ENCODE data around the gene ESPL1.

ESPL1 gene

GRCh38 chr12:53231671-53231920 lies 36.5 kb upstream of the ESPL1 start:
- no peak for DNase-seq (ENCODE audit: low read depth in 3 of 3)

DNA sequence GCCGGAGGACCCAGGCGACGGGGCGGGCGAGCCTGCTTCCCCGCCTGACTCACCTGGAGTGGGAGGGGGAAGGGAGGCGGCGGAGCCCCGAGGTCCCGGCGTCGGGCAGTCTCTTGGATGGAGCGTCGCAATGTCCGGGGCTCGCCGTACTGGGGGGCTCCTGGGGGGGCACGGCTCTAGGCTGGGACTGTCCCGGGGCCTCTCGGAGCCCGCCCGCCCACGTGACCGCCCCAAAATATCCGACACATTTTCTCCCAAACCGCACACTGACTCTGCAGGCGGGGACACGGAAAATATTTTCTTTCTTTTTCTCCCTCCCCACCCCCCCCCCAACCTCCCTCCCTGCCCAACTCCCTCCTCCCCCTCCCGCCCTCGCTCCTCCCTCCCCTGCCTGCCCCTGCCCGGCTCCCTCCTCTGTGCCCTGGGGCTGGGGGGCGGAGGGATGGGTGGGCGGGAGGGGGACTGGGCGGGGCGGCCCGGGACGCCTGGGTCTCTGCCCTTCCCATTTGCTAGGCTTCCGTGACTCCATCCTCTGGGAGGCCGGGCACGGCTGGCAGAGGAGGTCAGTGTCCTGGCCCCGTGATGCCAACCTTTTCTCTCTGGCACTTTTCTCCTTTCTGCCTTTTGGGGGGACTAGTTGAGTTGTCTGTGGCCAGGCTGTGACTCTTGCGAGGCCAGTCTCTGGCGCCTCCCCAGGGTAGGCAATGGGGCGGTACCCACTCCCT lies 36.0 kb upstream of the ESPL1 start, which contains the start of gene RARG:
RARG (minus strand) TSS at position 289 of the 725 bp plus-strand sequence. CDS start 4,664 bp downstream, outside the sequence.
- peak in 1 of 3 donors; percentile 71 for DNase-seq (ENCODE audit: low read depth in 3 of 3)

DNA sequence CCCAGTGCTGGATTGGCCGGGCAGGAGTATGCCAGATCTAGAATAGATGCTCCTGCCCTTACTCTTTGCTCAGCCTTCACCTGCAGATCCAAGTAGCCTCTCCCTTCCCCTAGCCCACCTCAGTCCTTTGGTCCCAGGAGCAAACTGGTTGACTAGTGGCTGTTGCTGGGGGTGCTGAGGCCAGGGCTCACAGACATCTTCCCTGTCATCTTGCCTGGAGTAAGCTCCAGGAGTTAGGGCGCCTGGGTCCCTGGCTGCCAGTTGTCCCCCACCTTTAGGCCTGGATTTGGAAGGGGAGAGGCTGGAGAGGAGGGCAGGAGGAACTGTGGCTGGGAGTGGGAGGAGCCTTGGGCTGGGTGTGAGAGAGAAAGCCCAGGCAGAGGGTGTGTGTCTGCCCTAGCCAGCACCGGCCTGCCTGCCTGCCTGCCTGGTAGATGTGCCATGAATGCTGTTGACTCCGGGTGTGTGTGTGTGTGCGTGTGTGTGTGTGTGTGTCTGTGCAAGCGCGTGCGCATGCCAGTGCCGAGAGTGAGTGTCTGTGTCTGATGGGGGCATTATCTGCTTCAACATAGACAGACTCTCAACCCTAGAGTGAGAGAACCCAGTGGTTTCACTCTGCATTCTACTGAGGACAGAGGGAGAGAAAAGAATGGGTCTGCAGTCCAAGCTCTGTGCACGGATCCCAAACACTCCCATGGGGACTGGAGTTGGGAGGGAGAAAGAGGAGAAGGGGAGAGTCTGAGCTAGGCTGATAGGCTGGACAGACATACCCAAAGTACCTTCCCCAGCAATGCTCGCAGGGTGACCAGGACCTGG lies 35.2 kb upstream of the ESPL1 start:
- no peak for DNase-seq (ENCODE audit: low read depth in 3 of 3)

DNA sequence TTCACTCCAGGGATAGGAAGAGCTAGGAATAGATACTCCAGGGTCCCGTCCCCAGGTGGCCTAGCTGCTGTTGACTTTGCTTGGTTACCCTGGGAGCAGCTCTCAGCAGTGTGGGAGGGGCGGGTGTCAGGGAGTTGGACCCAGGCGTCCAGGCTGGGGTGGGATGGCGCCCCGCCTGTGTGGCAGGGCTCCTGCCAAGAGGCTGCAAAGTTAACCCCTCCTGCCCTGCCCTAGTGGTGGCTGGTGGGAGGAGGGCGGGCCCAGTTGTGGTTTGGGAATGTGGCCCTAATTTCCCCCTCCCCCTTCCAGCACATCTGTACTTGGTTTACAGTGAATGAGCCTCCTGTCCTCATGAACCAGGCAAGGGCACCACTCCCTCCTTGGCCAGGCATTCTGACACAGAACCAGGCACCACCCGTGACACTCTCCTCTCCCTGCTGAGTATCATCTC lies 34.4 kb upstream of the ESPL1 start:
- no peak for DNase-seq (ENCODE audit: low read depth in 3 of 3)

DNA sequence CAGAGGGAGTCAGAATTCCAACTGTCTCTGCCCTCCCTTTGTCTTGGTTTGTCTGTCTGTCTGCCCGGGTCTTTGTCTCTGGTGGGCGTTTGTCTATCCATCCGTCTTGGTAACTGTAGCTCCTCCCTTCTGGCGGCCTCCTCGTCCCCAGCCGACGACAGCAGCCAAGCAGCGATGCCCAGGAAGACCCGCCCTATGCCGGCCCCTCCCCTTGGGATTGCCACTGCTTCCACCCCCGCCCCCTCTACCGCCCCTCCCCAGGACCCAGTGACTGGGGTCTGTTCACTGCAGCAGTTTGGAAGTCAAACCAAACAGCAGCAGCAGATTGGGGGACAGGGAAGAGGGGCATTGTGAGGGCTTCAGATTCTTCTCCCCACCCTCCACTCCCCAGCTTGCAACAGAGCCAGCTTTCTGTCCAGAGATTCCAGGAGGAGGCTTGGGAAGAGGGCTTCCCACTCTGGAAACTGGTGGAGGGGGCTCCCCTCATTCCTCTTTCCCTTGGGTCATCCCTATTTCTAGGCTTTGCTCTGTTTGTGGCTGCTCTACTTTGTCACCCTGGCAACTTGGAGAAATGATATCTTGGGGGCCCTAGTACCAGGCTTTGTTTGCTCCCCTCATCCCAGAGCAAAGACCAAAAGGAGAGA lies 33.7 kb upstream of the ESPL1 start:
- DNase-seq (ENCODE audit: low read depth in 3 of 3) = no peak

DNA sequence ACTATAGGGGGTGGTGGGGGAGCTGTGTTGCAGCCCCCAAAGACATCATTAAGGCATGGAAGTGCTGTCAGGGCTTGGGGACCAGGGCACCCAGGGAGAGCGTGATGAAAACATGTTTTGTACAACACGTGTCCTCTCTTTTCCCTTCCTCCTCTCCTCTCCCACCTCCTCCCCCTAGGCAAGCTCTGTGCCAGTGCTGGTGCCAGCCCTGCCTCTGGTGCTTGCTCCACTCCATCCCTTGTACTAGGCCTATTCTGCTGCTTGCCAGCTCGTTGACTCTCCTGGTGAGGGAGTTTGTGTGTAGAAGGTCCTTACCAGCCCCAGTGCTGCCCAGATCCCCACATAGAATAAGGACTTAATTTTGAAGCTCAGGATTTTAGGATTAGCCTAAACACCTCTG lies 32.9 kb upstream of the ESPL1 start:
- no peak for DNase-seq (ENCODE audit: low read depth in 3 of 3)

GRCh38 chr12:53235742-53236442 lies 32.2 kb upstream of the ESPL1 start:
- no peak for DNase-seq (ENCODE audit: low read depth in 3 of 3)

GRCh38 chr12:53236443-53237111 lies 31.5 kb upstream of the ESPL1 start:
- DNase-seq (ENCODE audit: low read depth in 3 of 3) = no peak

- no peak for DNase-seq (ENCODE audit: low read depth in 3 of 3)
Measured at GRCh38 chr12:53239643-53240258, 28.3 kb upstream of the ESPL1 start.

DNA sequence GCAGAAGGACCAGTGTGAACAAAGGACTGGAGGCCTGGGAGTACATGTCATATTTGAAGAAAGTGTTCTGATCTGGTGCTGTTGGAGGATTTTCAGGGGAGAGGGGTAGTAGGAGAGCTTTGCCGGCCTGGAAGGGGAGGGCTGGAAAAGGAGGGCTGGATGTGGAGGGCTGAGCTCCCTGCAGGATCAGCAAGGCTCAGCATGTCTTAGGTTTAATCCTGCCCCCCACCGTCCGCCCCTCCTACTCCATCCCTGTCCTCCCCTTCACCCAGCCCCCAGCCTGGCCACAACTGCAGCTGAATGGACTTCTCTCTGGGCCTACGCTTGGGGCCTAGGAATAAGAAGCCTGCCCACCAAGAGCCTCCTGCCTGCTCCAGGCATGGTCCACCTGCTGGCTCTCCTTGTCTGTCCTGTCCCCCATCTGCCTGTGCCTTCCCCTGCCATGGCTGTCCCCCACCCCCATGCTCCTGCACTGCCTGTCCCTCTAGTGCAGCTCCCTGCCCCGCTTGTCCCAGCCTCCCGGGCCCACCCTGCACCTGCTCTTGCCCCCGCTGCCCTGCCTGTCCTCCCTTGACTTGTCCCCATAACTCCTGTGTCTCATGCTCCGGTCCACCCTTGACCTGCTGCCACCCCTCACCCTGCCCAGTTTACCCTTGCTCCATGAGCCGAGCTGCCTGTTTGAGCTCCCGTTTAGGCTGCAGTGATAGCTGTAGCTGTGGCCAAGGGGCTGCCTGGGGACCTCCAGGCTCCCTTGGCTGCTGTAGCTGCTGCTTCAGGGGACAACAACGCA lies 26.3 kb upstream of the ESPL1 start:
- no peak for DNase-seq (ENCODE audit: low read depth in 3 of 3)

DNA sequence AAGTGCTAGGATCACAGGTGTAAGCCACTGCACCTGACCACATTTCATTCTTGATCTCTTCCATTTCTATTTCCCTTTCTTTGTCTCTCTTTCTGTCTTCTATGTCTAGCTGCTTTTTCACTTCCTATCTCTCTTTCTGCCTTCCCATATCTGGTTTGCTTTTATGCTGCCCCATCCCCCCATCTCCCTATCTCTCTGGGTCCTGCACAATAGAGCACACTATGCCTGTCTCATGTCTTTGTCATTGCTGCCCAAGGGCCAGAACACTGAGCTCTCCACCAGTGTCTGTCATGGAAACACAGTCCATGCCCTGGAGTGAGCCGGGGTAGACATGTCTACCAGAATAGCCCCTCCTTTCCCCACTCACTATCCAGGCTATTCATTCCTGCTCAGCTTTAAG lies 23.8 kb upstream of the ESPL1 start:
- DNase-seq (ENCODE audit: low read depth in 3 of 3) = no peak

GRCh38 chr12:53245286-53245685 lies 22.8 kb upstream of the ESPL1 start:
- DNase-seq (ENCODE audit: low read depth in 3 of 3) = no peak

DNA sequence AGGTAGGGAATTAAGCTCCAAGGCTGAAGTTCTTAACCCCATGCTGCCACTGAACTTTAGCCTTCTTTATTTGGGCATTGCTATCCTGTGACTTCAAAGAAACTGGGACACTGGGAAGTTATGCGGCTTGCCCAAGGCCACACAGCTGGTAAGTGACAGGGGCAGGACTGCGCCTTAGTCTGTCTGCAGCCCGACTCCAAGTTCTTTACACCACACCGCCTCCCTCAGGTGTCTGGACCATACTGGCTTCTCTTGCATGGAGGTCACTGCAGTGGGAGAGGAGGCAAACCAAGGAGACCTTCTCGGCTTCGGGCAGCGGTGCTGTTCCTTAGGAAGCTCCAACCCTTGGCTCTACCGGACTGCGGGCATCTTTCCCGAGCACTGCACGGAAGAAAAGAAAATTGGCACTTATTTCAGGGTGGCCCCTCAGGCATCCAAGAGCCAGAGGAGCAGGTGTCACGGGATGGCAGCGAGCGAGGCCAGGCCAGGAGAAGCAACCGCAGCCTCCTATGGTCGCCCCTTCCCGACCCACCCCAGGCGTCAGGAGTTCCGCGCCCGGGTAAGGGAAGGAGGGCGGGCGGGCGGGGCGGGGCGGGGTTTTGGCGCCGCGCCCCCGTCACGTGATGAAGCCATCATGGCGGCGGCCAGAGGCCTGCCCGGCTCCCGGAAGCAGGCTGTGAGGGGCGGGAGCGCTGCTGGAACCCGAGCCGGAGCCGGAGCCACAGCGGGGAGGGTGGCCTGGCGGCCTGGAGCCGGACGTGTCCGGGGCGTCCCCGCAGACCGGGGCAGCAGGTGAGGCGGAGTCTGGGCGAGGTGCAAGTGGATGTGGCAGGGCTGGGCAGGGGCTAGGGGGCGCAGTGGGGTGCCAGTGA lies 16.4 kb upstream of the ESPL1 start:
- peak in 1 of 3 donors; percentile 62 for DNase-seq (ENCODE audit: low read depth in 3 of 3)

DNA sequence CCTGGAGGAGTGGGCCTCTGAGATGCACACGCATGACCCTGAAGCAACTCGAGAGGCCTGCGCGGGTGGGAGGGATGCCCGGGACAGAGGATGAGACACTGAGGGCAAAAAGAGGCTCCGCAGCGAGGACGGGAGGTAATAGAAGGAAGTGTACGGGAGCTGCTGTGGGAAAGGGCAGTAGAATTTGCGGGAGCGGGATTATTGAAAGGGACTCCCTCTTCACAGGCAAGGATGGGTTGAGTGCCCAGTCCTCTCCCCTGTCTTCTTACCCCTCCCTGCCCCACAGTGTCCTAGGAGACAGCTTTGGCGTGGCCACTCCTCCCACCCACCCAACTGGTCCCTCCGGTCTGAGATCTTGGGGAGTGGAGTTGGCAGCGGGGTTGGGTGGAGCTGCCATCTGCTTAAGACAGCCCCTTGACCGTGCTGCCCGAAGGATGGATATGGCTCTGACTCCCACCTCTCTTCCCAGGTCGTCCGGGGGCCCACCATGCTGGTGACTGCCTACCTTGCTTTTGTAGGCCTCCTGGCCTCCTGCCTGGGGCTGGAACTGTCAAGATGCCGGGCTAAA lies 15.7 kb upstream of the ESPL1 start:
- no peak for DNase-seq (ENCODE audit: low read depth in 3 of 3)

DNA sequence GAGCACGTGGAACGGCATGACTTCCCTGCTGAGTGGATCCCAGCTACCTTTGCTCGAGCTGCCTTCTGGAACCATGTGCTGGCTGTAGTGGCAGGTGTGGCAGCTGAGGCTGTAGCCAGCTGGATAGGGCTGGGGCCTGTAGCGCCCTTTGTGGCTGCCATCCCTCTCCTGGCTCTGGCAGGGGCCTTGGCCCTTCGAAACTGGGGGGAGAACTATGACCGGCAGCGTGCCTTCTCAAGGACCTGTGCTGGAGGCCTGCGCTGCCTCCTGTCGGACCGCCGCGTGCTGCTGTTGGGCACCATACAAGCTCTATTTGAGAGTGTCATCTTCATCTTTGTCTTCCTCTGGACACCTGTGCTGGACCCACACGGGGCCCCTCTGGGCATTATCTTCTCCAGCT lies 14.8 kb upstream of the ESPL1 start:
- no peak for DNase-seq (ENCODE audit: low read depth in 3 of 3)

- no peak for DNase-seq (ENCODE audit: low read depth in 3 of 3)
Measured at GRCh38 chr12:53254816-53255545, 13.1 kb upstream of the ESPL1 start.

GRCh38 chr12:53255996-53256395 lies 12.1 kb upstream of the ESPL1 start:
- no peak for DNase-seq (ENCODE audit: low read depth in 3 of 3)

Data from stimulated activated CD4-positive, alpha-beta T cell treated with anti-CD3 and anti-CD28 coated beads, TNF-alpha, amount 100 ng/mL, for 48 hours (primary cell).